Heart left ventricle (tissue), 13 donors: ENCODE data around the gene E2F1.

Source experiments
- CTCF ChIP-seq, 12 donors: fragments of 200-600 bp; sonication (generic) in 4 of 12; IDR thresholded peaks; one replicate each; pipeline versions ENCODE4 v1.5.0 to v1.8.0; 2018 to 2022; ENCODE audit warnings: antibody characterized with exemption in 12 of 12, mild to moderate bottlenecking in 5 of 12
- POLR2A ChIP-seq, 2 donors: fragments of 450-650 bp; IDR thresholded peaks; one replicate each; pipeline ENCODE4 v1.6.1; 2017; ENCODE audit warnings: antibody characterized with exemption in 2 of 2, mild to moderate bottlenecking in 2 of 2, moderate library complexity in 2 of 2
- donor health status: ischemic (EF 13 %, LVEDD 7.1; RV severe dilation, severe dysfunction).
- donor health status: DM: no; HTN: yes; CAD: no.
- donor health status: DM: no; HTN: no; CAD: no.
- donor health status: ischemic (EF 25% LVEDD 6.9; RV normal size, moderate dysfunction).
- donor health status: ischemic (EF 25% LVEDD 5.7; RV mildly dilated, moderate dysfunction).
- donor health status: ischemic (EF 35%, LVEDD 5.7; RV mildly dilated, moderate dysfunction).
- donor health status: nonischemic (EF 11% LVEDD 7.7; RV severe dilation, severe dysfunction).
- donor health status: DM: yes; HTN: yes; CAD: no.
- donor health status: PGD.
- donor health status: ischemic (EF 29% LVEDD 5.4; RV normal size, mild dysfunction).
- donor health status: nonischemic (EF 23%, LVEDD 6.1; RV moderate dilation, normal function).

GRCh38 chr20:33696448-33696847 is 10.3 kb upstream of the E2F1 start:
- no peak for TF ChIP-seq CTCF (IDR thresholded peaks at IDR 0.05)
- no peak for TF ChIP-seq POLR2A (IDR thresholded peaks at IDR 0.05)
